IMR-90 (cell line): ENCODE measurements around the gene LYSMD3. TPM values are rescaled to one million over a fixed set of nuclear protein-coding genes. Genes with fewer than 3 reads are reported as not detected.
A peak's percentile ranks its signal among the peaks of the same experiment; 100 is the strongest.

Experiments
- ATAC-seq: fragments of 200-7000 bp; cut with Tn5 transposase; 2 replicates; pipeline ENCODE4 v1.9.1; 2020; ENCODE audit warnings: low read depth, mild to moderate bottlenecking, moderate library complexity
- BruUV-seq: library from RNA; stranded (reverse); fragments of 400-500 nt; replicated peaks from 2 replicates; lab custom pipeline; 2021; lab: Mats Ljungman, UMichigan
- CTCF ChIA-PET: fragments of 300-600 bp; formaldehyde crosslinking; extraction: SDS; loops from one replicate; lab custom pipeline; 2021; ENCODE audit warnings: antibody characterized with exemption; lab: Yijun Ruan, JAX
- POLR2A ChIA-PET: fragments of 300-600 bp; sonication (Branson Sonifier 250); formaldehyde crosslinking; loops from one replicate; lab custom pipeline; 2022; ENCODE audit warnings: antibody characterized with exemption; ENCODE audit not compliant: unreplicated experiment; lab: Charles Lee
- DNase-seq: peaks from one replicate; pipeline ENCODE4 v3.0.0; 2013
- H2AFZ ChIP-seq: replicated peaks from 2 replicates; pipeline ENCODE3; 2013; ENCODE audit warnings: low read length, mild to moderate bottlenecking; ENCODE audit not compliant: poor library complexity
- H2AK5ac ChIP-seq: 2 replicates; pipeline ENCODE4 v1.6.1; 2013; ENCODE audit warnings: low read depth, low read length, inconsistent platforms
- H2AK9ac ChIP-seq: replicated peaks from 2 replicates; pipeline ENCODE3; 2013; ENCODE audit warnings: mild to moderate bottlenecking, low read depth, low read length, moderate library complexity; ENCODE audit not compliant: poor library complexity
- H2BK120ac ChIP-seq: 2 replicates; pipeline ENCODE4 v1.6.1; 2013; ENCODE audit warnings: low read depth, low read length, inconsistent platforms
- H2BK15ac ChIP-seq: 3 replicates; pipeline ENCODE4 v1.6.1; 2013; ENCODE audit warnings: low read depth, low read length, inconsistent platforms
- H2BK20ac ChIP-seq: 2 replicates; pipeline ENCODE4 v1.6.1; 2013; ENCODE audit warnings: low read depth, mild to moderate bottlenecking, inconsistent platforms, low read length, moderate library complexity
- H2BK5ac ChIP-seq: 2 replicates; pipeline ENCODE4 v1.6.1; 2013; ENCODE audit warnings: mild to moderate bottlenecking, low read depth, low read length, inconsistent platforms; ENCODE audit not compliant: poor library complexity, severe bottlenecking
- H3K14ac ChIP-seq: replicated peaks from 2 replicates; pipeline ENCODE4 v1.6.1; 2013; ENCODE audit warnings: low read depth, low read length, inconsistent platforms
- H3K18ac ChIP-seq: 2 replicates; pipeline ENCODE4 v1.6.1; 2013; ENCODE audit warnings: low read depth, low read length, control low read depth
- H3K23ac ChIP-seq: 2 replicates; pipeline ENCODE4 v1.6.1; 2013; ENCODE audit warnings: low read depth, low read length, inconsistent platforms
- H3K27ac ChIP-seq: 2 replicates; pipeline ENCODE4 v1.5.1; 2013; ENCODE audit warnings: mild to moderate bottlenecking, control low read depth, low read length; ENCODE audit not compliant: insufficient read depth
- H3K27me3 ChIP-seq: 2 replicates; pipeline ENCODE4 v1.6.1; 2013; ENCODE audit warnings: low read length; ENCODE audit not compliant: control insufficient read depth, insufficient read depth
- H3K36me3 ChIP-seq: 2 replicates; pipeline ENCODE4 v1.6.1; 2013; ENCODE audit warnings: low read length, mixed read lengths; ENCODE audit not compliant: control insufficient read depth, insufficient read depth
- H3K4ac ChIP-seq: 2 replicates; pipeline ENCODE4 v1.6.1; 2013; ENCODE audit warnings: low read depth, low read length, inconsistent platforms
- H3K4me1 ChIP-seq: 2 replicates; pipeline ENCODE4 v1.6.1; 2013; ENCODE audit warnings: low read length, mixed read lengths; ENCODE audit not compliant: control insufficient read depth, insufficient read depth
- H3K4me2 ChIP-seq: 2 replicates; pipeline ENCODE4 v1.6.1; 2013; ENCODE audit warnings: low read depth, mild to moderate bottlenecking, control low read depth, low read length, moderate library complexity
- H3K4me3 ChIP-seq: 2 replicates; pipeline ENCODE4 v1.5.1; 2013; ENCODE audit warnings: low read depth, mild to moderate bottlenecking, control low read depth, low read length, moderate library complexity; ENCODE audit not compliant: insufficient read depth
- H3K56ac ChIP-seq: 2 replicates; pipeline ENCODE4 v1.6.1; 2013; ENCODE audit warnings: low read length, inconsistent platforms; ENCODE audit not compliant: insufficient read depth; ENCODE audit errors: extremely low read depth
- H3K79me1 ChIP-seq, 2 experiments: 2 replicates each; pipeline ENCODE4 v1.6.1; 2013; ENCODE audit warnings: low read length in 2 of 2, inconsistent platforms in 1 of 2, low read depth in 1 of 2
- H3K9ac ChIP-seq: 2 replicates; pipeline ENCODE4 v1.6.1; 2013; ENCODE audit warnings: low read depth, low read length, control low read depth
- H3K9me1 ChIP-seq: 2 replicates; pipeline ENCODE4 v1.6.1; 2013; ENCODE audit warnings: low read length, inconsistent platforms; ENCODE audit not compliant: insufficient read depth
- H3K9me3 ChIP-seq: 2 replicates; pipeline ENCODE4 v1.6.1; 2013; ENCODE audit warnings: low read length; ENCODE audit not compliant: control insufficient read depth, insufficient read depth
- H4K20me1 ChIP-seq: 2 replicates; pipeline ENCODE4 v1.6.1; 2013; ENCODE audit warnings: low read length, inconsistent platforms; ENCODE audit not compliant: insufficient read depth
- H4K5ac ChIP-seq: 2 replicates; pipeline ENCODE4 v1.6.1; 2013; ENCODE audit warnings: mild to moderate bottlenecking, low read depth, low read length, control low read depth
- H4K8ac ChIP-seq, 2 experiments: 2 replicates each; pipeline ENCODE4 v1.6.1; 2013; ENCODE audit warnings: low read depth in 2 of 2, low read length in 2 of 2, control low read depth in 1 of 2, inconsistent platforms in 1 of 2
- H4K91ac ChIP-seq: 2 replicates; pipeline ENCODE4 v1.6.1; 2013; ENCODE audit warnings: low read depth, low read length, inconsistent platforms; ENCODE audit not compliant: insufficient read depth
- CHD1 ChIP-seq: IDR thresholded peaks from 2 replicates; pipeline ENCODE4 v1.6.1; 2012; ENCODE audit warnings: low read depth, low read length, improper control_type of control experiment
- CTCF ChIP-seq: conservative IDR thresholded peaks from 2 replicates; pipeline ENCODE4 v1.5.1; 2012; ENCODE audit warnings: mild to moderate bottlenecking, low read depth, low read length, improper control_type of control experiment
- MAFK ChIP-seq: IDR thresholded peaks from 2 replicates; pipeline ENCODE4 v1.6.1; 2012; ENCODE audit warnings: low read depth, low read length, improper control_type of control experiment
- NFE2L2 ChIP-seq: fragments of 150-350 bp; IDR thresholded peaks from 2 replicates; pipeline ENCODE4 v1.6.1; 2016; ENCODE audit warnings: low read depth, mild to moderate bottlenecking, low read length
- RAD21 ChIP-seq: IDR thresholded peaks from 2 replicates; pipeline ENCODE4 v1.6.1; 2012; ENCODE audit warnings: low read length, improper control_type of control experiment
- SMC3 ChIP-seq: fragments of 150-350 bp; IDR thresholded peaks from 2 replicates; pipeline ENCODE4 v1.6.1; 2016; ENCODE audit warnings: low read depth, mild to moderate bottlenecking, antibody characterized with exemption, low read length, moderate library complexity
- WGBS, 2 experiments: methylation state at CpG; one replicate each; pipeline versions ENCODE4 v1.1.5 to v1.1.7; 2013; ENCODE audit warnings: missing lambda C conversion rate in 2 of 2; ENCODE audit not compliant: insufficient read length in 1 of 2; ENCODE audit errors: extremely low coverage in 2 of 2; 5-methylcytosine and 5-hydroxymethylcytosine counted together
- dilution Hi-C: fragments of 300-500 bp; cut with HindIII; formaldehyde crosslinking; loops from one replicate; pipeline ENCODE4 v1.14.3; 2018; ENCODE audit warnings: low sequenced_read_pairs; ENCODE audit not compliant: unreplicated experiment
- in situ Hi-C: fragments of 300-500 bp; cut with MboI; formaldehyde crosslinking; loops from 3 replicates; pipeline ENCODE4 v1.14.3; 2019; ENCODE audit warnings: low sequenced_read_pairs, inconsistent platforms, mixed read lengths
- intact Hi-C: fragments of 100-400 bp; cut with micrococcal nuclease; formaldehyde crosslinking; loops from 2 replicates; pipeline ENCODE4 v1.10.0; 2022
- polyA plus RNA-seq, 3 experiments: library from polyadenylated mRNA; depleted of rRNA; stranded (reverse); fragments of >200 nt; gene quantifications; 2 replicates each; pipeline ENCODE4 v1.2.3, GENCODE V29; 2012; ENCODE audit warnings: low replicate concordance in 1 of 3
- total RNA-seq: library from RNA; depleted of rRNA; stranded (reverse); fragments of >200 nt; gene quantifications from 2 replicates; pipeline ENCODE4 v1.2.3, GENCODE V29; 2012
- TF ChIP-seq, protein P1 (sequence below): fragments of 150-350 bp; IDR thresholded peaks from 2 replicates; pipeline ENCODE4 v1.6.1; 2017; ENCODE audit warnings: mild to moderate bottlenecking, antibody characterized with exemption, low read length, low read depth

LYSMD3 gene
- total and polyA plus RNA-seq, 2 of the 4 experiments (the other 2 are of a cell fraction) = 10.2 to 21.1 TPM

- Histone ChIP-seq H4K20me1 (no peaks in the 10 kb centered on the region), H2BK15ac (no peak overlapping the region), H3K9me1 (0 out of 2 replicates have a peak, but pooled peaks cover 1% of the 10 kb centered on the region), H3K27me3 (no peaks in the 10 kb centered on the region), H4K8ac (no peak overlapping the region; a peak in 1 of 4 replicates), H3K4me2 (peak overlapping the region; percentile 94), H4K5ac (no peak overlapping the region), H2AFZ (peak overlapping the region; percentile 96), H3K36me3 (no peaks in the 10 kb centered on the region), H3K9me3 (no peaks in the 10 kb centered on the region), H3K14ac (no peak overlapping the region; the same call in 1 of the 2 replicates), H4K91ac (no peak overlapping the region), H3K4me1 (peaks cover 2% of the 10 kb centered on the region; the same call in 1 of the 2 replicates), H3K4me3 (peak overlapping the region; percentile 75), H2BK20ac (no peak overlapping the region), H2AK9ac (no peak overlapping the region), H2BK120ac (no peak overlapping the region), H2BK5ac (no peak overlapping the region), H3K9ac (peak overlapping the region; percentile 59), H3K79me1 (peaks cover 13 to 14% of the 10 kb centered on the region in 2 experiments), H3K4ac (no peak overlapping the region), H3K56ac (no peak overlapping the region), H3K18ac (no peak overlapping the region), H2AK5ac (no peak overlapping the region), H3K23ac (peak overlapping the region; percentile 14; the same call in 1 of the 2 replicates), H3K27ac (no peak overlapping the region)
- ChIA-PET CTCF (interaction anchor here (0.7 kb wide), 1 partner anchor 24 kb away, joined by 3 read pairs; no protein-coding TSS in a partner anchor), POLR2A (no interaction called here)
- BruUV-seq = no TSS peak
- dilution Hi-C loops (no loop called here), in situ Hi-C loops (no loop called here), intact Hi-C loops (loop anchor here (5.0 kb wide), 1 partner anchor 66 kb away; the partner anchor contains the start of gene CETN3)
- no CpG with 5 or more reads among the region's 9 CpGs for WGBS, 2 experiments
- no peak for ATAC-seq
- no peak for DNase-seq
- TF ChIP-seq, protein P1, sequence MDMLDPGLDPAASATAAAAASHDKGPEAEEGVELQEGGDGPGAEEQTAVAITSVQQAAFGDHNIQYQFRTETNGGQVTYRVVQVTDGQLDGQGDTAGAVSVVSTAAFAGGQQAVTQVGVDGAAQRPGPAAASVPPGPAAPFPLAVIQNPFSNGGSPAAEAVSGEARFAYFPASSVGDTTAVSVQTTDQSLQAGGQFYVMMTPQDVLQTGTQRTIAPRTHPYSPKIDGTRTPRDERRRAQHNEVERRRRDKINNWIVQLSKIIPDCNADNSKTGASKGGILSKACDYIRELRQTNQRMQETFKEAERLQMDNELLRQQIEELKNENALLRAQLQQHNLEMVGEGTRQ = no peak
- TF ChIP-seq MAFK (peak; percentile 97), SMC3 (no peak), RAD21 (no peak), NFE2L2 (no peak), CTCF (no peak), CHD1 (no peak)
Measured at GRCh38 chr5:90472783-90473395, 56.5 kb downstream of the LYSMD3 start.
